ENCODE results near the gene NUDT16L1.
A peak's percentile ranks its signal among the peaks of the same experiment; 100 is the strongest.

Gene NUDT16L1

GRCh38 chr16:4668313-4668960 is 24.9 kb upstream of the NUDT16L1 start:
- no peak overlapping the region for H3K27ac ChIP-seq (ENCODE audit: low read depth, low read length)
- H3K4me3 ChIP-seq (ENCODE audit: low read length) = no peak overlapping the region
- H3K4me1 ChIP-seq (ENCODE audit: control insufficient read depth, insufficient read depth, low read length) = no peaks in the 10 kb centered on the region
- peaks cover 25% of the 10 kb centered on the region for H3K36me3 ChIP-seq (ENCODE audit: control insufficient read depth, insufficient read depth, low read length)
- no peak overlapping the region for H3K9ac ChIP-seq (ENCODE audit: low read length)
- no peaks in the 10 kb centered on the region for H3K27me3 ChIP-seq (ENCODE audit: control insufficient read depth, insufficient read depth, low read length)

GRCh38 chr16:4673387-4674046 is 19.8 kb upstream of the NUDT16L1 start:
- Histone ChIP-seq H3K4me3 (ENCODE audit: low read length) (no peak overlapping the region), H3K27me3 (ENCODE audit: control insufficient read depth, insufficient read depth, low read length) (no peaks in the 10 kb centered on the region), H3K9ac (ENCODE audit: low read length) (no peak overlapping the region), H3K27ac (ENCODE audit: low read depth, low read length) (no peak overlapping the region), H3K36me3 (ENCODE audit: control insufficient read depth, insufficient read depth, low read length) (peaks cover 17% of the 10 kb centered on the region), H3K4me1 (ENCODE audit: control insufficient read depth, insufficient read depth, low read length) (no peaks in the 10 kb centered on the region)

GRCh38 chr16:4674926-4675530 is 18.3 kb upstream of the NUDT16L1 start:
- no peak overlapping the region for H3K9ac ChIP-seq (ENCODE audit: low read length)
- no peak overlapping the region for H3K27ac ChIP-seq (ENCODE audit: low read depth, low read length)
- H3K27me3 ChIP-seq (ENCODE audit: control insufficient read depth, insufficient read depth, low read length) = no peaks in the 10 kb centered on the region
- H3K4me3 ChIP-seq (ENCODE audit: low read length) = no peak overlapping the region
- H3K4me1 ChIP-seq (ENCODE audit: control insufficient read depth, insufficient read depth, low read length) = no peaks in the 10 kb centered on the region
- peaks cover 12% of the 10 kb centered on the region for H3K36me3 ChIP-seq (ENCODE audit: control insufficient read depth, insufficient read depth, low read length)

GRCh38 chr16:4675864-4676786 is 17.2 kb upstream of the NUDT16L1 start:
- Histone ChIP-seq H3K27ac (ENCODE audit: low read depth, low read length) (no peak overlapping the region), H3K36me3 (ENCODE audit: control insufficient read depth, insufficient read depth, low read length) (peaks cover 12% of the 10 kb centered on the region), H3K9ac (ENCODE audit: low read length) (no peak overlapping the region), H3K27me3 (ENCODE audit: control insufficient read depth, insufficient read depth, low read length) (no peaks in the 10 kb centered on the region), H3K4me1 (ENCODE audit: control insufficient read depth, insufficient read depth, low read length) (no peaks in the 10 kb centered on the region), H3K4me3 (ENCODE audit: low read length) (no peak overlapping the region)

- Histone ChIP-seq H3K27me3 (ENCODE audit: control insufficient read depth, insufficient read depth, low read length) (no peaks in the 10 kb centered on the region), H3K4me3 (ENCODE audit: low read length) (no peak overlapping the region), H3K4me1 (ENCODE audit: control insufficient read depth, insufficient read depth, low read length) (no peaks in the 10 kb centered on the region), H3K27ac (ENCODE audit: low read depth, low read length) (no peak overlapping the region), H3K9ac (ENCODE audit: low read length) (no peak overlapping the region), H3K36me3 (ENCODE audit: control insufficient read depth, insufficient read depth, low read length) (peaks cover 15% of the 10 kb centered on the region)
Observed at GRCh38 chr16:4676831-4677230, 16.5 kb upstream of the NUDT16L1 start.

- no peak overlapping the region for H3K27ac ChIP-seq (ENCODE audit: low read depth, low read length)
- no peak overlapping the region for H3K9ac ChIP-seq (ENCODE audit: low read length)
- H3K27me3 ChIP-seq (ENCODE audit: control insufficient read depth, insufficient read depth, low read length) = no peaks in the 10 kb centered on the region
- no peak overlapping the region for H3K4me3 ChIP-seq (ENCODE audit: low read length)
- H3K4me1 ChIP-seq (ENCODE audit: control insufficient read depth, insufficient read depth, low read length) = no peaks in the 10 kb centered on the region
- peaks cover 15% of the 10 kb centered on the region for H3K36me3 ChIP-seq (ENCODE audit: control insufficient read depth, insufficient read depth, low read length)
Observed at GRCh38 chr16:4677390-4677789, 16.0 kb upstream of the NUDT16L1 start.

GRCh38 chr16:4677994-4678393 is 15.4 kb upstream of the NUDT16L1 start:
- Histone ChIP-seq H3K4me1 (ENCODE audit: control insufficient read depth, insufficient read depth, low read length) (no peaks in the 10 kb centered on the region), H3K4me3 (ENCODE audit: low read length) (no peak overlapping the region), H3K36me3 (ENCODE audit: control insufficient read depth, insufficient read depth, low read length) (peaks cover 15% of the 10 kb centered on the region), H3K27me3 (ENCODE audit: control insufficient read depth, insufficient read depth, low read length) (no peaks in the 10 kb centered on the region), H3K27ac (ENCODE audit: low read depth, low read length) (no peak overlapping the region), H3K9ac (ENCODE audit: low read length) (no peak overlapping the region)

GRCh38 chr16:4678596-4678995 is 14.8 kb upstream of the NUDT16L1 start:
- Histone ChIP-seq H3K36me3 (ENCODE audit: control insufficient read depth, insufficient read depth, low read length) (peaks cover 10% of the 10 kb centered on the region), H3K4me1 (ENCODE audit: control insufficient read depth, insufficient read depth, low read length) (no peaks in the 10 kb centered on the region)

GRCh38 chr16:4679156-4679849 is 14.1 kb upstream of the NUDT16L1 start:
- no peak overlapping the region for H3K9ac ChIP-seq (ENCODE audit: low read length)
- H3K4me1 ChIP-seq (ENCODE audit: control insufficient read depth, insufficient read depth, low read length) = no peaks in the 10 kb centered on the region
- peak overlapping the region; percentile 41 for H3K27ac ChIP-seq (ENCODE audit: low read depth, low read length)

More at GRCh38 chr16:4678596-4678995, 14.8 kb upstream of the NUDT16L1 start:
- H3K4me3 ChIP-seq (ENCODE audit: low read length) = no peak overlapping the region
- no peak overlapping the region for H3K27ac ChIP-seq (ENCODE audit: low read depth, low read length)
- H3K9ac ChIP-seq (ENCODE audit: low read length) = no peak overlapping the region
- no peaks in the 10 kb centered on the region for H3K27me3 ChIP-seq (ENCODE audit: control insufficient read depth, insufficient read depth, low read length)

GRCh38 chr16:4679850-4680636 is 13.3 kb upstream of the NUDT16L1 start:
- Histone ChIP-seq H3K4me1 (ENCODE audit: control insufficient read depth, insufficient read depth, low read length) (no peaks in the 10 kb centered on the region), H3K27me3 (ENCODE audit: control insufficient read depth, insufficient read depth, low read length) (no peaks in the 10 kb centered on the region), H3K9ac (ENCODE audit: low read length) (no peak overlapping the region), H3K4me3 (ENCODE audit: low read length) (peak overlapping the region; percentile 38), H3K27ac (ENCODE audit: low read depth, low read length) (peak overlapping the region; percentile 41), H3K36me3 (ENCODE audit: control insufficient read depth, insufficient read depth, low read length) (peaks cover 17% of the 10 kb centered on the region)

More at GRCh38 chr16:4679156-4679849, 14.1 kb upstream of the NUDT16L1 start:
- Histone ChIP-seq H3K27me3 (ENCODE audit: control insufficient read depth, insufficient read depth, low read length) (no peaks in the 10 kb centered on the region), H3K4me3 (ENCODE audit: low read length) (peak overlapping the region; percentile 38), H3K36me3 (ENCODE audit: control insufficient read depth, insufficient read depth, low read length) (peaks cover 13% of the 10 kb centered on the region)

Measured in rectal smooth muscle tissue (tissue), 1 donor.